Effector memory CD4-positive, alpha-beta T cell (primary cell): ENCODE results near the gene KLRK1.
"Not testable (repeated sequence)": the region's sequence is repeated elsewhere in the genome, so short reads cannot be mapped to it uniquely, and the experiment has no call there.

Experiments
- DNase-seq, 3 donors: peaks; one replicate each; pipeline ENCODE4 v3.0.0-alpha.2; 2020
- H3K27ac ChIP-seq: 2 replicates; pipeline ENCODE4 v1.7.0; 2013; ENCODE audit warnings: mild to moderate bottlenecking, low read length, moderate library complexity; ENCODE audit not compliant: insufficient read depth, poor library complexity, severe bottlenecking
- H3K27me3 ChIP-seq: replicated peaks from 2 replicates; pipeline ENCODE4 v1.7.0; 2013; ENCODE audit warnings: mild to moderate bottlenecking, low read length; ENCODE audit not compliant: insufficient read depth, control insufficient read depth, poor library complexity, severe bottlenecking
- H3K36me3 ChIP-seq: 2 replicates; pipeline ENCODE4 v1.7.0; 2013; ENCODE audit warnings: mild to moderate bottlenecking, low read length, moderate library complexity; ENCODE audit not compliant: control insufficient read depth, insufficient read depth
- H3K4me1 ChIP-seq: 2 replicates; pipeline ENCODE4 v1.7.0; 2013; ENCODE audit warnings: low read length, mild to moderate bottlenecking; ENCODE audit not compliant: control insufficient read depth, insufficient read depth, poor library complexity, severe bottlenecking
- H3K4me3 ChIP-seq: 2 replicates; pipeline ENCODE4 v1.7.0; 2013; ENCODE audit warnings: low read length, low read depth, mild to moderate bottlenecking; ENCODE audit not compliant: insufficient read depth, poor library complexity, severe bottlenecking
- H3K9me3 ChIP-seq: 2 replicates; pipeline ENCODE4 v1.7.0; 2013; ENCODE audit warnings: mild to moderate bottlenecking, low read length, moderate library complexity; ENCODE audit not compliant: control insufficient read depth
- total RNA-seq, 3 donors: gene quantifications; one replicate each; lab custom pipeline; 2026; lab: John Stamatoyannopoulos, UW

Gene KLRK1
- total RNA-seq, result 0.09 to 1.2 (median 0.17) reads per million in 3 donors

GRCh38 chr12:10389904-10390303, at the start of gene KLRK1:
KLRK1 (minus strand) TSS chr12:10390041; CDS start chr12:10388810, 1,231 bp downstream.
- Histone ChIP-seq H3K4me3 (no peak within 1 kb of the TSS), H3K27me3 (no peaks in the 10 kb centered on the region), H3K36me3 (no peaks in the 10 kb centered on the region), H3K27ac (no peak within 1 kb of the TSS), H3K9me3 (no peaks in the 10 kb centered on the region), H3K4me1 (no peaks in the 10 kb centered on the region)
- no peak for DNase-seq

GRCh38 chr12:10437601-10438000, 47.8 kb upstream of the KLRK1 start:
- H3K27ac ChIP-seq, result not testable (repeated sequence)

GRCh38 chr12:10435816-10436215, 46.0 kb upstream of the KLRK1 start, which contains the start of gene KLRC2:
KLRC2 (minus strand) TSS chr12:10436010; CDS start chr12:10435986, 24 bp downstream.
- H3K4me3 ChIP-seq, DNase-seq, H3K9me3 ChIP-seq, H3K36me3 ChIP-seq, H3K27me3 ChIP-seq, H3K4me1 ChIP-seq, H3K27ac ChIP-seq: not testable (repeated sequence)

More at GRCh38 chr12:10437601-10438000, 47.8 kb upstream of the KLRK1 start:
- not testable (repeated sequence) for H3K4me1 ChIP-seq, DNase-seq, H3K4me3 ChIP-seq, H3K9me3 ChIP-seq, H3K27me3 ChIP-seq, H3K36me3 ChIP-seq

GRCh38 chr12:10430623-10431022, 40.8 kb upstream of the KLRK1 start:
- DNase-seq, H3K4me3 ChIP-seq, H3K36me3 ChIP-seq, H3K27me3 ChIP-seq, H3K9me3 ChIP-seq, H3K4me1 ChIP-seq, H3K27ac ChIP-seq: not testable (repeated sequence)

GRCh38 chr12:10425938-10426337, 36.1 kb upstream of the KLRK1 start:
- DNase-seq, H3K9me3 ChIP-seq, H3K4me1 ChIP-seq: not testable (repeated sequence)

GRCh38 chr12:10424260-10424899, 34.5 kb upstream of the KLRK1 start:
- not testable (repeated sequence) for H3K27me3 ChIP-seq, H3K4me1 ChIP-seq, H3K36me3 ChIP-seq, H3K27ac ChIP-seq, DNase-seq, H3K4me3 ChIP-seq, H3K9me3 ChIP-seq

More at GRCh38 chr12:10425938-10426337, 36.1 kb upstream of the KLRK1 start:
- not testable (repeated sequence) for H3K36me3 ChIP-seq, H3K4me3 ChIP-seq, H3K27me3 ChIP-seq, H3K27ac ChIP-seq

GRCh38 chr12:10422159-10422558, 32.3 kb upstream of the KLRK1 start:
- H3K36me3 ChIP-seq, result not testable (repeated sequence)

GRCh38 chr12:10420334-10420733, 30.5 kb upstream of the KLRK1 start, which contains the start of gene KLRC3:
KLRC3 (minus strand) TSS chr12:10420595; CDS start chr12:10420550, 45 bp downstream.
- H3K4me1 ChIP-seq, H3K36me3 ChIP-seq, DNase-seq, H3K4me3 ChIP-seq, H3K27ac ChIP-seq, H3K9me3 ChIP-seq, H3K27me3 ChIP-seq: not testable (repeated sequence)

More at GRCh38 chr12:10422159-10422558, 32.3 kb upstream of the KLRK1 start:
- H3K4me1 ChIP-seq, H3K27ac ChIP-seq, H3K4me3 ChIP-seq, DNase-seq, H3K27me3 ChIP-seq, H3K9me3 ChIP-seq: not testable (repeated sequence)

GRCh38 chr12:10409392-10409791, 19.6 kb upstream of the KLRK1 start, which contains the start of gene KLRC4:
KLRC4 (minus strand) TSS chr12:10409757; CDS start chr12:10409575, 182 bp downstream.
- Histone ChIP-seq H3K27me3 (no peaks in the 10 kb centered on the region), H3K9me3 (no peaks in the 10 kb centered on the region), H3K27ac (no peak within 1 kb of the TSS), H3K4me1 (no peaks in the 10 kb centered on the region), H3K4me3 (no peak within 1 kb of the TSS), H3K36me3 (no peaks in the 10 kb centered on the region)
- DNase-seq, result no peak

- H3K36me3 ChIP-seq, result no peaks in the 10 kb centered on the region
- H3K4me1 ChIP-seq, result no peaks in the 10 kb centered on the region
- H3K9me3 ChIP-seq, result no peaks in the 10 kb centered on the region
- no peak for DNase-seq
- H3K27ac ChIP-seq, result no peak overlapping the region
- H3K4me3 ChIP-seq, result no peak overlapping the region
- no peaks in the 10 kb centered on the region for H3K27me3 ChIP-seq
These were observed 19.0 kb upstream of the KLRK1 start for GRCh38 chr12:10408842-10409241.
